ENCODE results near the gene ROR2.

The ROR2 gene

GRCh38 chr9:91577633-91578061 is 372.4 kb downstream of the ROR2 start:
- H3K27me3 ChIP-seq (ENCODE audit: insufficient read depth, low read length), result peaks cover 3% of the 10 kb centered on the region
- H3K4me3 ChIP-seq (ENCODE audit: low read length), result no peak overlapping the region
- H3K9me3 ChIP-seq (ENCODE audit: low read length), result no peaks in the 10 kb centered on the region
- no peaks in the 10 kb centered on the region for H3K36me3 ChIP-seq (ENCODE audit: insufficient read depth, low read length)
- H2AFZ ChIP-seq (ENCODE audit: low read depth, low read length), result no peak overlapping the region
- no peaks in the 10 kb centered on the region for H3K4me1 ChIP-seq (ENCODE audit: insufficient read depth, low read length)

GRCh38 chr9:91572811-91573210 is 377.2 kb downstream of the ROR2 start:
- peaks cover 2% of the 10 kb centered on the region for H3K4me1 ChIP-seq (ENCODE audit: insufficient read depth, low read length)
- no peaks in the 10 kb centered on the region for H3K9me3 ChIP-seq (ENCODE audit: low read length)
- H3K27me3 ChIP-seq (ENCODE audit: insufficient read depth, low read length), result peaks cover 2% of the 10 kb centered on the region
- no peaks in the 10 kb centered on the region for H3K36me3 ChIP-seq (ENCODE audit: insufficient read depth, low read length)
- H3K4me3 ChIP-seq (ENCODE audit: low read length), result no peak overlapping the region
- no peak overlapping the region for H2AFZ ChIP-seq (ENCODE audit: low read depth, low read length)

- peaks cover 2% of the 10 kb centered on the region for H3K4me1 ChIP-seq (ENCODE audit: insufficient read depth, low read length)
- H3K36me3 ChIP-seq (ENCODE audit: insufficient read depth, low read length), result no peaks in the 10 kb centered on the region
- H2AFZ ChIP-seq (ENCODE audit: low read depth, low read length), result no peak overlapping the region
- H3K27me3 ChIP-seq (ENCODE audit: insufficient read depth, low read length), result peaks cover 2% of the 10 kb centered on the region
- H3K9me3 ChIP-seq (ENCODE audit: low read length), result no peaks in the 10 kb centered on the region
- H3K4me3 ChIP-seq (ENCODE audit: low read length), result no peak overlapping the region
These were observed 378.0 kb downstream of the ROR2 start for GRCh38 chr9:91572044-91572443.

- H3K36me3 ChIP-seq (ENCODE audit: insufficient read depth, low read length), result no peaks in the 10 kb centered on the region
- peaks cover 2% of the 10 kb centered on the region for H3K27me3 ChIP-seq (ENCODE audit: insufficient read depth, low read length)
- no peak overlapping the region for H2AFZ ChIP-seq (ENCODE audit: low read depth, low read length)
- H3K9me3 ChIP-seq (ENCODE audit: low read length), result no peaks in the 10 kb centered on the region
- H3K4me1 ChIP-seq (ENCODE audit: insufficient read depth, low read length), result peaks cover 2% of the 10 kb centered on the region
- H3K4me3 ChIP-seq (ENCODE audit: low read length), result no peak overlapping the region
These were observed 379.0 kb downstream of the ROR2 start for GRCh38 chr9:91571036-91571435.

GRCh38 chr9:91567642-91568274 is 382.3 kb downstream of the ROR2 start:
- Histone ChIP-seq H3K36me3 (ENCODE audit: insufficient read depth, low read length) (no peaks in the 10 kb centered on the region), H3K9me3 (ENCODE audit: low read length) (no peaks in the 10 kb centered on the region), H3K4me3 (ENCODE audit: low read length) (no peak overlapping the region), H2AFZ (ENCODE audit: low read depth, low read length) (no peak overlapping the region), H3K4me1 (ENCODE audit: insufficient read depth, low read length) (peaks cover 2% of the 10 kb centered on the region), H3K27me3 (ENCODE audit: insufficient read depth, low read length) (peaks cover 2% of the 10 kb centered on the region)

- no peaks in the 10 kb centered on the region for H3K27me3 ChIP-seq (ENCODE audit: insufficient read depth, low read length)
- H3K4me3 ChIP-seq (ENCODE audit: low read length), result no peak overlapping the region
- H3K9me3 ChIP-seq (ENCODE audit: low read length), result no peaks in the 10 kb centered on the region
- H3K4me1 ChIP-seq (ENCODE audit: insufficient read depth, low read length), result no peaks in the 10 kb centered on the region
- H3K36me3 ChIP-seq (ENCODE audit: insufficient read depth, low read length), result no peaks in the 10 kb centered on the region
- no peak overlapping the region for H2AFZ ChIP-seq (ENCODE audit: low read depth, low read length)
These were observed 385.9 kb downstream of the ROR2 start for GRCh38 chr9:91564081-91564670.

- Histone ChIP-seq H3K4me1 (ENCODE audit: insufficient read depth, low read length) (no peaks in the 10 kb centered on the region), H3K4me3 (ENCODE audit: low read length) (no peak overlapping the region), H3K36me3 (ENCODE audit: insufficient read depth, low read length) (no peaks in the 10 kb centered on the region), H2AFZ (ENCODE audit: low read depth, low read length) (no peak overlapping the region), H3K9me3 (ENCODE audit: low read length) (no peaks in the 10 kb centered on the region), H3K27me3 (ENCODE audit: insufficient read depth, low read length) (no peaks in the 10 kb centered on the region)
These were observed 387.6 kb downstream of the ROR2 start for GRCh38 chr9:91562416-91562815.

- no peaks in the 10 kb centered on the region for H3K27me3 ChIP-seq (ENCODE audit: insufficient read depth, low read length)
- no peak overlapping the region for H2AFZ ChIP-seq (ENCODE audit: low read depth, low read length)
- H3K36me3 ChIP-seq (ENCODE audit: insufficient read depth, low read length), result no peaks in the 10 kb centered on the region
- no peaks in the 10 kb centered on the region for H3K9me3 ChIP-seq (ENCODE audit: low read length)
- no peak overlapping the region for H3K4me3 ChIP-seq (ENCODE audit: low read length)
- H3K4me1 ChIP-seq (ENCODE audit: insufficient read depth, low read length), result no peaks in the 10 kb centered on the region
These were observed 389.7 kb downstream of the ROR2 start for GRCh38 chr9:91560301-91560700.

- H3K4me1 ChIP-seq (ENCODE audit: insufficient read depth, low read length), result no peaks in the 10 kb centered on the region
- H3K4me3 ChIP-seq (ENCODE audit: low read length), result no peak overlapping the region
- H2AFZ ChIP-seq (ENCODE audit: low read depth, low read length), result no peak overlapping the region
- H3K36me3 ChIP-seq (ENCODE audit: insufficient read depth, low read length), result no peaks in the 10 kb centered on the region
- no peaks in the 10 kb centered on the region for H3K27me3 ChIP-seq (ENCODE audit: insufficient read depth, low read length)
- H3K9me3 ChIP-seq (ENCODE audit: low read length), result no peaks in the 10 kb centered on the region
These were observed 391.1 kb downstream of the ROR2 start for GRCh38 chr9:91558879-91559278.

- Histone ChIP-seq H3K9me3 (ENCODE audit: low read length) (no peaks in the 10 kb centered on the region), H3K36me3 (ENCODE audit: insufficient read depth, low read length) (no peaks in the 10 kb centered on the region), H3K4me1 (ENCODE audit: insufficient read depth, low read length) (no peaks in the 10 kb centered on the region), H3K27me3 (ENCODE audit: insufficient read depth, low read length) (no peaks in the 10 kb centered on the region), H2AFZ (ENCODE audit: low read depth, low read length) (no peak overlapping the region), H3K4me3 (ENCODE audit: low read length) (no peak overlapping the region)
These were observed 391.6 kb downstream of the ROR2 start for GRCh38 chr9:91558395-91558794.

- no peak overlapping the region for H3K4me3 ChIP-seq (ENCODE audit: low read length)
- H3K36me3 ChIP-seq (ENCODE audit: insufficient read depth, low read length), result no peaks in the 10 kb centered on the region
- H2AFZ ChIP-seq (ENCODE audit: low read depth, low read length), result no peak overlapping the region
- H3K4me1 ChIP-seq (ENCODE audit: insufficient read depth, low read length), result no peaks in the 10 kb centered on the region
- H3K9me3 ChIP-seq (ENCODE audit: low read length), result no peaks in the 10 kb centered on the region
- H3K27me3 ChIP-seq (ENCODE audit: insufficient read depth, low read length), result no peaks in the 10 kb centered on the region
These were observed 392.7 kb downstream of the ROR2 start for GRCh38 chr9:91557327-91557726.

GRCh38 chr9:91555132-91555531 is 394.9 kb downstream of the ROR2 start:
- no peaks in the 10 kb centered on the region for H3K27me3 ChIP-seq (ENCODE audit: insufficient read depth, low read length)
- H2AFZ ChIP-seq (ENCODE audit: low read depth, low read length), result no peak overlapping the region
- H3K4me3 ChIP-seq (ENCODE audit: low read length), result no peak overlapping the region
- H3K4me1 ChIP-seq (ENCODE audit: insufficient read depth, low read length), result no peaks in the 10 kb centered on the region
- H3K9me3 ChIP-seq (ENCODE audit: low read length), result no peaks in the 10 kb centered on the region
- H3K36me3 ChIP-seq (ENCODE audit: insufficient read depth, low read length), result no peaks in the 10 kb centered on the region

- Histone ChIP-seq H3K36me3 (ENCODE audit: insufficient read depth, low read length) (no peaks in the 10 kb centered on the region), H3K4me3 (ENCODE audit: low read length) (no peak overlapping the region), H3K9me3 (ENCODE audit: low read length) (no peaks in the 10 kb centered on the region), H3K27me3 (ENCODE audit: insufficient read depth, low read length) (no peaks in the 10 kb centered on the region), H2AFZ (ENCODE audit: low read depth, low read length) (no peak overlapping the region), H3K4me1 (ENCODE audit: insufficient read depth, low read length) (no peaks in the 10 kb centered on the region)
These were observed 400.9 kb downstream of the ROR2 start for GRCh38 chr9:91549177-91549576.

GRCh38 chr9:91547081-91547480 is 402.9 kb downstream of the ROR2 start:
- H3K27me3 ChIP-seq (ENCODE audit: insufficient read depth, low read length), result no peaks in the 10 kb centered on the region
- no peak overlapping the region for H3K4me3 ChIP-seq (ENCODE audit: low read length)
- H3K9me3 ChIP-seq (ENCODE audit: low read length), result no peaks in the 10 kb centered on the region
- H2AFZ ChIP-seq (ENCODE audit: low read depth, low read length), result no peak overlapping the region
- H3K36me3 ChIP-seq (ENCODE audit: insufficient read depth, low read length), result no peaks in the 10 kb centered on the region
- H3K4me1 ChIP-seq (ENCODE audit: insufficient read depth, low read length), result no peaks in the 10 kb centered on the region
